Measurements from ENCODE around the gene RFC4. TPM values are rescaled to one million over a fixed set of nuclear protein-coding genes. Genes with fewer than 3 reads are reported as not detected.
"Not testable (repeated sequence)": the region's sequence is repeated elsewhere in the genome, so short reads cannot be mapped to it uniquely, and the experiment has no call there.

The RFC4 gene
- total RNA-seq, 2 donors from 2014 or later, result 13.4 to 40.4 TPM

DNA sequence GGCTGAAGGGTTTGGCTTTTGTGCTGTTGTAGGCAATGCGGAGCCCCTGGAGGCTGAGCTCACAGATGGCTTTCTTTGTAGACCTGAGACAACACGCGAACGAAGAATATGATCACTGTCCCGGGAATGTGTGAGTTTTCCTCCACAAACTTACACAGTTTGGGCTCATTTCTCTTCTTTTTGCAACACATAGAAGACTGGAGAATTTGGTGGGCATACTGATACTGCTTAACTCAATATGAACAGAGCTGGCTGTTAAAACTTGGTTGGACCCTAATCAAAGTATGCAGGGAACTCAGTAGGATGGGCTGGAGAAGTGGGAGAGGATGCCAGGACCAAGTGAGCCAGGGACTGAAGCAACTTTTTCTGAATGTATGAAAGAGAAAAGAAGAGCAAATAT lies 12.2 kb upstream of the RFC4 start:
- TF ChIP-seq, protein P1, sequence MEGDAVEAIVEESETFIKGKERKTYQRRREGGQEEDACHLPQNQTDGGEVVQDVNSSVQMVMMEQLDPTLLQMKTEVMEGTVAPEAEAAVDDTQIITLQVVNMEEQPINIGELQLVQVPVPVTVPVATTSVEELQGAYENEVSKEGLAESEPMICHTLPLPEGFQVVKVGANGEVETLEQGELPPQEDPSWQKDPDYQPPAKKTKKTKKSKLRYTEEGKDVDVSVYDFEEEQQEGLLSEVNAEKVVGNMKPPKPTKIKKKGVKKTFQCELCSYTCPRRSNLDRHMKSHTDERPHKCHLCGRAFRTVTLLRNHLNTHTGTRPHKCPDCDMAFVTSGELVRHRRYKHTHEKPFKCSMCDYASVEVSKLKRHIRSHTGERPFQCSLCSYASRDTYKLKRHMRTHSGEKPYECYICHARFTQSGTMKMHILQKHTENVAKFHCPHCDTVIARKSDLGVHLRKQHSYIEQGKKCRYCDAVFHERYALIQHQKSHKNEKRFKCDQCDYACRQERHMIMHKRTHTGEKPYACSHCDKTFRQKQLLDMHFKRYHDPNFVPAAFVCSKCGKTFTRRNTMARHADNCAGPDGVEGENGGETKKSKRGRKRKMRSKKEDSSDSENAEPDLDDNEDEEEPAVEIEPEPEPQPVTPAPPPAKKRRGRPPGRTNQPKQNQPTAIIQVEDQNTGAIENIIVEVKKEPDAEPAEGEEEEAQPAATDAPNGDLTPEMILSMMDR (IDR thresholded peaks at IDR 0.05), result no peak
- intact Hi-C loops (cut with DNase I), result no loop called here
- H3K27me3 ChIP-seq, result no peaks in the 10 kb centered on the region

DNA sequence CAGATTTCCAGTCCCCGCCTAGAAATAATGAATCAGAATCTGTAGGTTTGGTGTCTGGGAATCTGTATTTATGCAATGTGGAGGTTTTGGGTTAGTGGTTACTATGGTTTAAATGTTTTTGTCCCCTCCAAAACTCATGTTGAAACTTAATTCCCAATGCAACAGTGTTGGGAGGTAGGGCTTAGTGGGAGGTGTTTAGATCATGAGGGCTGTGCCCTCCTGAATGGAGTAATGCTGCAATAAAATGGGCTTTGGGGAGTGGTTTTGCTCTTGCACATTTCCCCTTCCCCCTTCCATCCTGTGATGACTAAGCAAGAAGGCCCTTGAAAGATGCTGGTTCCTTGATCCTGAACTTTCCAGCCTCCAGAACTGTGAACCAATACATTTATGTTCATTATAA lies 9.2 kb upstream of the RFC4 start:
- Histone ChIP-seq H3K27me3 (no peaks in the 10 kb centered on the region), H3K27ac (no peak overlapping the region), H3K9me3 (no peaks in the 10 kb centered on the region), H3K36me3 (no peaks in the 10 kb centered on the region), H3K4me3 (no peak overlapping the region), H3K9ac (ENCODE audit: low read depth in 2 of 2, low read length in 2 of 2) (no peak overlapping the region), H3K4me1 (no peaks in the 10 kb centered on the region)
- TF ChIP-seq, protein P1 (IDR thresholded peaks at IDR 0.05), result no peak
- DNase-seq, result no peak
- intact Hi-C loops (cut with DNase I), result no loop called here

More for the DNA sequence above, 12.2 kb upstream of the RFC4 start:
- Histone ChIP-seq H3K9ac (ENCODE audit: low read depth in 2 of 2, low read length in 2 of 2) (no peak overlapping the region), H3K9me3 (no peaks in the 10 kb centered on the region), H3K4me1 (no peaks in the 10 kb centered on the region), H3K27ac (no peak overlapping the region), H3K4me3 (no peak overlapping the region), H3K36me3 (no peaks in the 10 kb centered on the region)
- no peak for DNase-seq

DNA sequence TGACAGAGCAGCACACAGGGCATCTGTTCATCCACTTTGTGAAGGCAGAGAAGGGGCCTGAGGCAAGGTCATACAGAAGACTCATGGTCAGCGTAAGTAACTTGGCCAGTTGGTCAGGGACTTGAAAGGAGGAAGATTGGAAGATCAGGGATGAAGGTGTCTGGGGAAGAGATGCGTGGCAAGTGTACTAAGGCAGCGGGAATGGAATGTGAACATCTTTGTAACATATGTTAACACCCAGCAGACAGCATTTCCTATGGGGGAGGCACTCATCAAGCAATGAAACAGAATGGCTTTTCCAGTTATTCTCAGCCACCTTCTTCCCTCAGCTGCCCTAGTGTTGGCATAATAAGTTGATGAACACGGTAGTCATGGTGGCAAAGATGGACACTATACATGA lies 7.8 kb upstream of the RFC4 start:
- Histone ChIP-seq H3K9ac (ENCODE audit: low read depth in 2 of 2, low read length in 2 of 2) (no peak overlapping the region), H3K27me3 (no peaks in the 10 kb centered on the region), H3K4me3 (no peak overlapping the region), H3K4me1 (no peaks in the 10 kb centered on the region), H3K9me3 (no peaks in the 10 kb centered on the region), H3K27ac (no peak overlapping the region), H3K36me3 (no peaks in the 10 kb centered on the region)
- TF ChIP-seq, protein P1 (IDR thresholded peaks at IDR 0.05), result no peak
- intact Hi-C loops (cut with DNase I), result no loop called here
- DNase-seq, result no peak

DNA sequence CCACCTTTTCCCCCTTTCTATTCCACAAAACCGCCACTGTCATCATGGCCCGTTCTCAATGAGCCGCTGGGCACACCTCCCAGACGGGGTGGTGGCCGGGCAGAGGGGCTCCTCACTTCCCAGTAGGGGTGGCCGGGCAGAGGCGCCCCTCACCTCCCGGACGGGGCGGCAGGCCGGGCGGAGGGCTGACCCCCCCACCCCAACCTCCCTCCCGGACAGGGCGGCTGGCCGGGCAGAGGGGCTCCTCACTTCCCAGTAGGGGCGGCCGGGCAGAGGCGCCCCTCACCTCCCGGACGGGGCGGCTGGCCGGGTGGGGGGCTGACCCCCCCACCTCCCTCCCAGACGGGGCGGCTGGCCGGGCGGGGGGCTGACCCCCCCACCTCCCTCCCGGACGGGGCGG lies 5.0 kb upstream of the RFC4 start:
- H3K9ac ChIP-seq (ENCODE audit: low read depth in 2 of 2, low read length in 2 of 2); H3K4me1 ChIP-seq; H3K9me3 ChIP-seq; intact Hi-C loops (cut with DNase I); H3K27ac ChIP-seq; H3K27me3 ChIP-seq; H3K36me3 ChIP-seq; DNase-seq; H3K4me3 ChIP-seq: not testable (repeated sequence)

DNA sequence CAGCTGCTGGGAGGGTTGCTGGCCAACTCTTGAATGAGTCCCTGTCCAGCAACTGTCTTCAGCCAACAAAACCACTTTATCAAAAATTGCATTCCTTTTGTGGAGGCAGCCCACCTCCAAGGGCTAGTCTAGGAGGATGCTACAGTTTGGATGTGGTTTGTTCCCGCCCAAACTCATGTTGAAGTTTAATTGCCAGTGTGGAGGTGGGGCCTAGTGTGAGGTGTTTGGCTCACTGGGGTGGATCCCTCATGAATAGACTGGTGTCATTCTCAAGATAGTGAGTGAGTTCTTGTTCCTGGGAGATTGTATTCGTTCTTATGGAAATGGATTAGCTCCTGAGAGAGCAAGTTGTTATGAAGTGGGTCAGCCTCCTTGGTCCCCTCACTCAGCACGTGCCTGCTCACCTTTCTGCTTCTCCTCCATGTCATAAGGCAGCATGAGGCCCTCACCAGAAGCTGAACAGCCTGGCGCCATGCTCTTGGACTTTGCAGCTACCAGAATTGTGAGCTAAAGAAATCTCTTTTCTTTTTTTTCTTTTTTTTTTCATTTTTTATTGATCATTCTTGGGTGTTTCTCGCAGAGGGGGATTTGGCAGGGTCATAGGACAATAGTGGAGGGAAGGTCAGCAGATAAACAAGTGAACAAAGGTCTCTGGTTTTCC lies 4.2 kb upstream of the RFC4 start:
- peaks cover 7% of the 10 kb centered on the region for H3K4me1 ChIP-seq
- no peaks in the 10 kb centered on the region for H3K36me3 ChIP-seq
- H3K9ac ChIP-seq (ENCODE audit: low read depth in 2 of 2, low read length in 2 of 2), result no peak overlapping the region
- intact Hi-C loops (cut with DNase I), result no loop called here
- TF ChIP-seq, protein P1 (IDR thresholded peaks at IDR 0.05), result no peak
- H3K27me3 ChIP-seq, result no peaks in the 10 kb centered on the region
- H3K9me3 ChIP-seq, result no peaks in the 10 kb centered on the region
- no peak overlapping the region for H3K4me3 ChIP-seq
- DNase-seq, result no peak
- H3K27ac ChIP-seq, result no peak overlapping the region

DNA sequence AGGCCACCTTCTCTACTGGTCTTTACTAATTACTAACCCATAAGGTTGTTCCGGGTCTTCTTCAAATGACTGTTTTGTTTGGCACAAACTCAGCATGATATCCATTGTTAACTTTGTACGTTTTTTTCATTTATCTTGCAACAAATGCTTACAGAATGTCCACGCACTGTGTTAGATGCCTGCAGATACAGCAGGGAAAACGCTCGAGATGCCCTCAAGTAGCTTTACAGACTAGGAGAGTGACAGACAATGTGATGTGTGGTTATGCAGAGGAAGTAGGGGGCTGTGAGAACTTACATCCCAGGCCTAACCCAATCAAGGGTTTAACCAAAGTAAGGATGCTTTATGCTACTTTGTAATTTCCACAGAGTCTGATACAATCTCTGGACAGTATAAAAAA lies 949 bp upstream of the RFC4 start:
- Histone ChIP-seq H3K9ac (ENCODE audit: low read depth in 2 of 2, low read length in 2 of 2) (peak overlapping the region in 1 of 2 donors; percentile 82), H3K4me3 (peak overlapping the region; percentile 57), H3K36me3 (no peaks in the 10 kb centered on the region), H3K4me1 (peaks cover 7% of the 10 kb centered on the region), H3K27me3 (no peaks in the 10 kb centered on the region), H3K27ac (no peak overlapping the region), H3K9me3 (no peaks in the 10 kb centered on the region)
- DNase-seq, result no peak
- TF ChIP-seq, protein P1 (IDR thresholded peaks at IDR 0.05), result no peak
- intact Hi-C loops (cut with DNase I), result no loop called here

DNA sequence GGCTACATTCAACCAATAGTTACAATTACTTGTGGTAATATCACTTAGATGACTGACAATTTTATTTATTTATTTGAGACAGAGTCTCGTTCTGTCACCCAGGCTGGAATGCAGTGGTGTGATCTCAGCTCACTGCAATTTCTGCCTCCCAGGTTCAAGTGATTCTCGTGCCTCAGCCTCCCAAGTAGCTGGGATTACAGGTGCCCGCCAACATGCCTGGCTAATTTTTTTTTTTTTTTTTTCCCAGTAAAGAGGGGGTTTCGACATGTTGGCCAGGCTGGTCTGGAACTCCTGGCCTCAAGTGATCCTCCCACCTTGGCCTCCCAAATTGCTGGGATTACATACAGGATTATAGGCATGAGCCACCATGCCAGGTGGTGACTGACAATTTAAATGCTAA lies 2.8 kb downstream of the RFC4 start:
- H3K36me3 ChIP-seq; DNase-seq; H3K9ac ChIP-seq (ENCODE audit: low read depth in 2 of 2, low read length in 2 of 2); intact Hi-C loops (cut with DNase I); H3K4me3 ChIP-seq; H3K9me3 ChIP-seq; H3K27me3 ChIP-seq; H3K27ac ChIP-seq; H3K4me1 ChIP-seq: not testable (repeated sequence)

Measured in colonic mucosa (tissue), 4 donors.